ENCODE measurements around the gene PDE1C.

DNA sequence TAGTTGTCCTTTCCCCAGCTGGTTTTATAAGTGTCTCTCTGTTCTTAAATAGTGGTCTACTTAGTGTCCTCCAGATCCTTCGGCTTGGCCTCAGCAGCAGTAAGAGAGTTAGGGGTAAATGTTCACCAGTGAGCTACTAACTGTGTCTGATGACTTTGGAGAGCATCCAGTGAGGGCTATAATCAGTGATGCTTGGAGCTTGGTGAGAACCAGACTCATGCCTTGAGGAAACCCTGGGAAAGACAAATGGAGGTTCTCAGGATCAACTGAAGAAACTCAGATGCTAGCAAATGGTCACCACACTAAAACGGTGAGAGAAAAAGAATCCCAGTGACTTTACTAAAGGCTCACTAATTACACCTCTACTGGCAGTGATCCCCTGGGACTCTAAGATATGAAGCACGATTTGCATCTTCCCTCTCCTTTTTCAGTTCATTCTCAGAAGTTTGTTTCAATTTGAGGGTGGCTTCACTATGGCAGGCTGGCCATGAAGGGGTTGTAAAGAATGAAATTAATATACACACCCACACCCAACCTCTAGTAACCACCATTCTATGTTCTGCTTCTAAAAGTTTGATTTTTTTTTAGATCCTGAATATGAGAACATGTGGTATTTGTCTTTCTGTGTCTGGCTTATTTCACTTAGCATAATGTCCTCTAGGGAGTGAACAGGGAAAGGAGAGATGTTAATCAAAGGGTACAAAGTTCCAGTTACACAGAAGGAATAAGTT lies 177.9 kb downstream of the PDE1C start:
- TF ChIP-seq, protein P1, sequence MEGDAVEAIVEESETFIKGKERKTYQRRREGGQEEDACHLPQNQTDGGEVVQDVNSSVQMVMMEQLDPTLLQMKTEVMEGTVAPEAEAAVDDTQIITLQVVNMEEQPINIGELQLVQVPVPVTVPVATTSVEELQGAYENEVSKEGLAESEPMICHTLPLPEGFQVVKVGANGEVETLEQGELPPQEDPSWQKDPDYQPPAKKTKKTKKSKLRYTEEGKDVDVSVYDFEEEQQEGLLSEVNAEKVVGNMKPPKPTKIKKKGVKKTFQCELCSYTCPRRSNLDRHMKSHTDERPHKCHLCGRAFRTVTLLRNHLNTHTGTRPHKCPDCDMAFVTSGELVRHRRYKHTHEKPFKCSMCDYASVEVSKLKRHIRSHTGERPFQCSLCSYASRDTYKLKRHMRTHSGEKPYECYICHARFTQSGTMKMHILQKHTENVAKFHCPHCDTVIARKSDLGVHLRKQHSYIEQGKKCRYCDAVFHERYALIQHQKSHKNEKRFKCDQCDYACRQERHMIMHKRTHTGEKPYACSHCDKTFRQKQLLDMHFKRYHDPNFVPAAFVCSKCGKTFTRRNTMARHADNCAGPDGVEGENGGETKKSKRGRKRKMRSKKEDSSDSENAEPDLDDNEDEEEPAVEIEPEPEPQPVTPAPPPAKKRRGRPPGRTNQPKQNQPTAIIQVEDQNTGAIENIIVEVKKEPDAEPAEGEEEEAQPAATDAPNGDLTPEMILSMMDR (conservative IDR thresholded peaks at IDR 0.05), result no peak
- no peak for TF ChIP-seq ZFX (IDR thresholded peaks at IDR 0.05)
